HepG2 (cell line): ENCODE data around the gene CHRNB1. TPM values are rescaled to one million over a fixed set of nuclear protein-coding genes. Genes with fewer than 3 reads are reported as not detected.

Experiments used
- AKAP8 ChIP-seq: sonication (generic); formaldehyde crosslinking; IDR thresholded peaks from 2 replicates; pipeline ENCODE4 v1.5.1; 2020; ENCODE audit warnings: mild to moderate bottlenecking, missing genetic modification reagents
- CAMTA2 ChIP-seq: sonication (generic); formaldehyde crosslinking; IDR thresholded peaks from 2 replicates; pipeline ENCODE4 v1.4.0; 2020; ENCODE audit warnings: mild to moderate bottlenecking, missing genetic modification reagents, borderline replicate concordance
- CBX1 ChIP-seq: IDR thresholded peaks from one replicate; pipeline ENCODE4 v1.6.1; 2016; ENCODE audit warnings: antibody characterized with exemption, low read depth
- CCDC6 ChIP-seq: sonication (generic); formaldehyde crosslinking; IDR thresholded peaks from 2 replicates; pipeline ENCODE4 v1.8.1; 2022; ENCODE audit warnings: mild to moderate bottlenecking, missing genetic modification reagents, moderate library complexity
- FOXM1 ChIP-seq: sonication (generic); formaldehyde crosslinking; IDR thresholded peaks from 2 replicates; pipeline ENCODE4 v1.5.0; 2020; ENCODE audit warnings: missing genetic modification reagents
- GZF1 ChIP-seq: sonication (generic); formaldehyde crosslinking; IDR thresholded peaks from 2 replicates; pipeline ENCODE4 v1.5.1; 2020; ENCODE audit warnings: mild to moderate bottlenecking, missing genetic modification reagents
- IKZF4 ChIP-seq: sonication (generic); formaldehyde crosslinking; IDR thresholded peaks from 2 replicates; pipeline ENCODE4 v1.5.1; 2020; ENCODE audit warnings: borderline replicate concordance, mild to moderate bottlenecking, low read depth, missing genetic modification reagents; ENCODE audit errors: not compliant biosample characterization
- MTF2 ChIP-seq: sonication (generic); formaldehyde crosslinking; IDR thresholded peaks from 2 replicates; pipeline ENCODE4 v1.5.0; 2020; ENCODE audit warnings: missing genetic modification reagents, borderline replicate concordance
- RFX5 ChIP-seq: IDR thresholded peaks from 2 replicates; pipeline ENCODE4 v1.6.1; 2011; ENCODE audit warnings: low read depth, low read length, improper control_type of control experiment
- SOX5 ChIP-seq: IDR thresholded peaks from 2 replicates; pipeline ENCODE4 v1.6.1; 2016; ENCODE audit warnings: borderline replicate concordance
- ZMYM4 ChIP-seq: sonication (generic); formaldehyde crosslinking; IDR thresholded peaks from 2 replicates; pipeline ENCODE4 v1.8.1; 2023; ENCODE audit warnings: mild to moderate bottlenecking, missing genetic modification reagents
- ZNF350 ChIP-seq: sonication (generic); formaldehyde crosslinking; IDR thresholded peaks from 2 replicates; pipeline ENCODE4 v1.4.0; 2020; ENCODE audit warnings: mild to moderate bottlenecking, low read depth, missing genetic modification reagents, borderline replicate concordance
- ZNF563 ChIP-seq: sonication (generic); formaldehyde crosslinking; IDR thresholded peaks from 2 replicates; pipeline ENCODE4 v1.8.0; 2022; ENCODE audit warnings: mild to moderate bottlenecking, moderate library complexity, missing genetic modification reagents
- ZNF749 ChIP-seq: sonication (generic); formaldehyde crosslinking; IDR thresholded peaks from 2 replicates; pipeline ENCODE4 v1.8.0; 2022; ENCODE audit warnings: mild to moderate bottlenecking, missing genetic modification reagents, moderate library complexity, borderline replicate concordance
- ZNF761 ChIP-seq: sonication (generic); formaldehyde crosslinking; conservative IDR thresholded peaks from 2 replicates; pipeline ENCODE4 v1.4.0; 2020; ENCODE audit warnings: mild to moderate bottlenecking, missing genetic modification reagents
- polyA plus RNA-seq, 8 experiments: library from polyadenylated mRNA; depleted of rRNA in 3 of 8; stranded (reverse) in 7 of 8; unstranded in 1 of 8; fragments of >200 nt; fragmentation: Illumina TruSeq in 4 of 8; extraction: Trizol in 4 of 8; gene quantifications; 2 replicates each; pipeline versions ENCODE4 v1.2.1 to v1.2.3, GENCODE V29; 2011 to 2016; ENCODE audit warnings: low read depth in 4 of 8, missing spikeins in 1 of 8, mixed read lengths in 1 of 8; ENCODE audit not compliant: insufficient read depth in 1 of 8
- total RNA-seq, 5 experiments: library from RNA; depleted of rRNA; stranded (reverse); fragments of >200 nt; fragmentation: Illumina TruSeq; extraction: Trizol; gene quantifications; 2 replicates each; pipeline ENCODE4 v1.2.3, GENCODE V29; 2016; ENCODE audit warnings: low read depth in 1 of 5
- TF ChIP-seq, protein P1 (sequence below): sonication (generic); formaldehyde crosslinking; IDR thresholded peaks from 2 replicates; pipeline ENCODE4 v1.4.0; 2020; ENCODE audit warnings: mild to moderate bottlenecking, missing genetic modification reagents
- TF ChIP-seq, protein P2 (sequence below): sonication (generic); formaldehyde crosslinking; conservative IDR thresholded peaks from 2 replicates; pipeline ENCODE4 v1.8.0; 2022; ENCODE audit warnings: low read depth, missing genetic modification reagents
- TF ChIP-seq, protein P3 (sequence below): sonication (generic); formaldehyde crosslinking; IDR thresholded peaks from 2 replicates; pipeline ENCODE4 v1.4.0; 2020; ENCODE audit warnings: missing genetic modification reagents
- TF ChIP-seq, protein P4 (sequence below): sonication (generic); formaldehyde crosslinking; IDR thresholded peaks from 2 replicates; pipeline ENCODE4 v1.8.1; 2022; ENCODE audit warnings: mild to moderate bottlenecking, missing genetic modification reagents
- TF ChIP-seq, protein P5 (sequence below): sonication (generic); formaldehyde crosslinking; IDR thresholded peaks from 2 replicates; pipeline ENCODE4 v1.4.0; 2020; ENCODE audit warnings: low read depth, mild to moderate bottlenecking, missing genetic modification reagents
- TF ChIP-seq, protein P6 (sequence below): sonication (generic); formaldehyde crosslinking; IDR thresholded peaks from 2 replicates; pipeline ENCODE4 v1.8.0; 2022; ENCODE audit warnings: missing genetic modification reagents, mild to moderate bottlenecking, inconsistent platforms, borderline replicate concordance

Gene CHRNB1
- total and polyA plus RNA-seq, 2 of the 13 experiments (the other 11 are each of a cell fraction or from before 2014, with no cell fraction given), result 5.4 to 33.7 TPM

DNA sequence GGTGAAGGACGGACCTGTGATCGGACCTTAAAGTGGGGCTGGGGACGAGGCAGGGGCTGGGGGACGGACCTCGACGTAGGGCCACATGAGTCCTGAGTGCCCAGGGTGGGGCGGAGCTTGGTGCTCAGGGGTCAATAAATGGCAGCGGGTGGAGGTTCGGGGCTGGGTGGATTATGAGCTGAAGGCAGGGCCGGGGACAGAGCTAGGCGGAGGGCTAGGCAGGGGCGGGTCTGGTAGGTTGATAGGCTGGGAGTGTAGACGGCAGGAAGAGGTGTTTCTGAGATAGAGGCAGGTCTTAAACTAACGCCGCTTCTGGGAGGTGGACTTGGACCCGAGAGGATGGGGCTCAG is 733 bp downstream of the CHRNB1 start (continued):
- TF ChIP-seq, protein P1, sequence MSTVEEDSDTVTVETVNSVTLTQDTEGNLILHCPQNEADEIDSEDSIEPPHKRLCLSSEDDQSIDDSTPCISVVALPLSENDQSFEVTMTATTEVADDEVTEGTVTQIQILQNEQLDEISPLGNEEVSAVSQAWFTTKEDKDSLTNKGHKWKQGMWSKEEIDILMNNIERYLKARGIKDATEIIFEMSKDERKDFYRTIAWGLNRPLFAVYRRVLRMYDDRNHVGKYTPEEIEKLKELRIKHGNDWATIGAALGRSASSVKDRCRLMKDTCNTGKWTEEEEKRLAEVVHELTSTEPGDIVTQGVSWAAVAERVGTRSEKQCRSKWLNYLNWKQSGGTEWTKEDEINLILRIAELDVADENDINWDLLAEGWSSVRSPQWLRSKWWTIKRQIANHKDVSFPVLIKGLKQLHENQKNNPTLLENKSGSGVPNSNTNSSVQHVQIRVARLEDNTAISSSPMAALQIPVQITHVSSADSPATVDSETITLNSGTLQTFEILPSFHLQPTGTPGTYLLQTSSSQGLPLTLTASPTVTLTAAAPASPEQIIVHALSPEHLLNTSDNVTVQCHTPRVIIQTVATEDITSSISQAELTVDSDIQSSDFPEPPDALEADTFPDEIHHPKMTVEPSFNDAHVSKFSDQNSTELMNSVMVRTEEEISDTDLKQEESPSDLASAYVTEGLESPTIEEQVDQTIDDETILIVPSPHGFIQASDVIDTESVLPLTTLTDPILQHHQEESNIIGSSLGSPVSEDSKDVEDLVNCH (CRISPR knock-in tag), result no peak
- TF ChIP-seq, protein P2, sequence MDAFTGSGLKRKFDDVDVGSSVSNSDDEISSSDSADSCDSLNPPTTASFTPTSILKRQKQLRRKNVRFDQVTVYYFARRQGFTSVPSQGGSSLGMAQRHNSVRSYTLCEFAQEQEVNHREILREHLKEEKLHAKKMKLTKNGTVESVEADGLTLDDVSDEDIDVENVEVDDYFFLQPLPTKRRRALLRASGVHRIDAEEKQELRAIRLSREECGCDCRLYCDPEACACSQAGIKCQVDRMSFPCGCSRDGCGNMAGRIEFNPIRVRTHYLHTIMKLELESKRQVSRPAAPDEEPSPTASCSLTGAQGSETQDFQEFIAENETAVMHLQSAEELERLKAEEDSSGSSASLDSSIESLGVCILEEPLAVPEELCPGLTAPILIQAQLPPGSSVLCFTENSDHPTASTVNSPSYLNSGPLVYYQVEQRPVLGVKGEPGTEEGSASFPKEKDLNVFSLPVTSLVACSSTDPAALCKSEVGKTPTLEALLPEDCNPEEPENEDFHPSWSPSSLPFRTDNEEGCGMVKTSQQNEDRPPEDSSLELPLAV (CRISPR knock-in tag), result no peak
- TF ChIP-seq ZNF761 (CRISPR knock-in tag), result no peak
- TF ChIP-seq, protein P3, sequence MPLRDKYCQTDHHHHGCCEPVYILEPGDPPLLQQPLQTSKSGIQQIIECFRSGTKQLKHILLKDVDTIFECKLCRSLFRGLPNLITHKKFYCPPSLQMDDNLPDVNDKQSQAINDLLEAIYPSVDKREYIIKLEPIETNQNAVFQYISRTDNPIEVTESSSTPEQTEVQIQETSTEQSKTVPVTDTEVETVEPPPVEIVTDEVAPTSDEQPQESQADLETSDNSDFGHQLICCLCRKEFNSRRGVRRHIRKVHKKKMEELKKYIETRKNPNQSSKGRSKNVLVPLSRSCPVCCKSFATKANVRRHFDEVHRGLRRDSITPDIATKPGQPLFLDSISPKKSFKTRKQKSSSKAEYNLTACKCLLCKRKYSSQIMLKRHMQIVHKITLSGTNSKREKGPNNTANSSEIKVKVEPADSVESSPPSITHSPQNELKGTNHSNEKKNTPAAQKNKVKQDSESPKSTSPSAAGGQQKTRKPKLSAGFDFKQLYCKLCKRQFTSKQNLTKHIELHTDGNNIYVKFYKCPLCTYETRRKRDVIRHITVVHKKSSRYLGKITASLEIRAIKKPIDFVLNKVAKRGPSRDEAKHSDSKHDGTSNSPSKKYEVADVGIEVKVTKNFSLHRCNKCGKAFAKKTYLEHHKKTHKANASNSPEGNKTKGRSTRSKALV (CRISPR knock-in tag), result no peak
- TF ChIP-seq CAMTA2 (CRISPR knock-in tag), result no peak
- 0 out of 2 replicates have a peak, but pooled peaks have one; percentile 14 for TF ChIP-seq ZNF749 (CRISPR knock-in tag)
- no peak for TF ChIP-seq FOXM1
- TF ChIP-seq ZNF563, result no peak
- no peak for TF ChIP-seq AKAP8 (CRISPR knock-in tag)
- TF ChIP-seq CCDC6 (CRISPR knock-in tag), result no peak
- no peak for TF ChIP-seq RFX5
- no peak for TF ChIP-seq SOX5
- TF ChIP-seq IKZF4 (CRISPR knock-in tag), result no peak
- TF ChIP-seq ZMYM4 (CRISPR knock-in tag), result no peak
- TF ChIP-seq CBX1, result no peak
- TF ChIP-seq MTF2 (CRISPR knock-in tag), result no peak
- TF ChIP-seq, protein P4, sequence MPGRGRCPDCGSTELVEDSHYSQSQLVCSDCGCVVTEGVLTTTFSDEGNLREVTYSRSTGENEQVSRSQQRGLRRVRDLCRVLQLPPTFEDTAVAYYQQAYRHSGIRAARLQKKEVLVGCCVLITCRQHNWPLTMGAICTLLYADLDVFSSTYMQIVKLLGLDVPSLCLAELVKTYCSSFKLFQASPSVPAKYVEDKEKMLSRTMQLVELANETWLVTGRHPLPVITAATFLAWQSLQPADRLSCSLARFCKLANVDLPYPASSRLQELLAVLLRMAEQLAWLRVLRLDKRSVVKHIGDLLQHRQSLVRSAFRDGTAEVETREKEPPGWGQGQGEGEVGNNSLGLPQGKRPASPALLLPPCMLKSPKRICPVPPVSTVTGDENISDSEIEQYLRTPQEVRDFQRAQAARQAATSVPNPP (CRISPR knock-in tag), result no peak
- no peak for TF ChIP-seq ZNF350 (CRISPR knock-in tag)
- TF ChIP-seq, protein P5, sequence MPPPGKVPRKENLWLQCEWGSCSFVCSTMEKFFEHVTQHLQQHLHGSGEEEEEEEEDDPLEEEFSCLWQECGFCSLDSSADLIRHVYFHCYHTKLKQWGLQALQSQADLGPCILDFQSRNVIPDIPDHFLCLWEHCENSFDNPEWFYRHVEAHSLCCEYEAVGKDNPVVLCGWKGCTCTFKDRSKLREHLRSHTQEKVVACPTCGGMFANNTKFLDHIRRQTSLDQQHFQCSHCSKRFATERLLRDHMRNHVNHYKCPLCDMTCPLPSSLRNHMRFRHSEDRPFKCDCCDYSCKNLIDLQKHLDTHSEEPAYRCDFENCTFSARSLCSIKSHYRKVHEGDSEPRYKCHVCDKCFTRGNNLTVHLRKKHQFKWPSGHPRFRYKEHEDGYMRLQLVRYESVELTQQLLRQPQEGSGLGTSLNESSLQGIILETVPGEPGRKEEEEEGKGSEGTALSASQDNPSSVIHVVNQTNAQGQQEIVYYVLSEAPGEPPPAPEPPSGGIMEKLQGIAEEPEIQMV, result no peak
- TF ChIP-seq, protein P6, sequence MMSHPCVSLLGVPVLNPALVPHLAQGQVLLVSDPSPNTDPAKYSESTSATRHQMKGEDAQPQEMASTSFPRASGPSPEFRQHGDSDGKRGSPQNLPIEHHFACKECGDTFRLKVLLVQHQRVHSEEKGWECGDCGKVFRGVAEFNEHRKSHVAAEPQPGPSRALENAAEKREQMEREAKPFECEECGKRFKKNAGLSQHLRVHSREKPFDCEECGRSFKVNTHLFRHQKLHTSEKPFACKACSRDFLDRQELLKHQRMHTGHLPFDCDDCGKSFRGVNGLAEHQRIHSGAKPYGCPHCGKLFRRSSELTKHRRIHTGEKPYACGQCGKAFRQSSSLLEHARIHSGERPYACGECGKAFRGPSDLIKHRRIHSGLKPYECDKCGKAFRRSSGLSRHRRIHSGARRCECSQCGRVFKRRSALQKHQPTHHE (CRISPR knock-in tag), result no peak
- TF ChIP-seq GZF1 (CRISPR knock-in tag), result no peak
